ENCODE results near the gene POLA2.

The POLA2 gene

DNA sequence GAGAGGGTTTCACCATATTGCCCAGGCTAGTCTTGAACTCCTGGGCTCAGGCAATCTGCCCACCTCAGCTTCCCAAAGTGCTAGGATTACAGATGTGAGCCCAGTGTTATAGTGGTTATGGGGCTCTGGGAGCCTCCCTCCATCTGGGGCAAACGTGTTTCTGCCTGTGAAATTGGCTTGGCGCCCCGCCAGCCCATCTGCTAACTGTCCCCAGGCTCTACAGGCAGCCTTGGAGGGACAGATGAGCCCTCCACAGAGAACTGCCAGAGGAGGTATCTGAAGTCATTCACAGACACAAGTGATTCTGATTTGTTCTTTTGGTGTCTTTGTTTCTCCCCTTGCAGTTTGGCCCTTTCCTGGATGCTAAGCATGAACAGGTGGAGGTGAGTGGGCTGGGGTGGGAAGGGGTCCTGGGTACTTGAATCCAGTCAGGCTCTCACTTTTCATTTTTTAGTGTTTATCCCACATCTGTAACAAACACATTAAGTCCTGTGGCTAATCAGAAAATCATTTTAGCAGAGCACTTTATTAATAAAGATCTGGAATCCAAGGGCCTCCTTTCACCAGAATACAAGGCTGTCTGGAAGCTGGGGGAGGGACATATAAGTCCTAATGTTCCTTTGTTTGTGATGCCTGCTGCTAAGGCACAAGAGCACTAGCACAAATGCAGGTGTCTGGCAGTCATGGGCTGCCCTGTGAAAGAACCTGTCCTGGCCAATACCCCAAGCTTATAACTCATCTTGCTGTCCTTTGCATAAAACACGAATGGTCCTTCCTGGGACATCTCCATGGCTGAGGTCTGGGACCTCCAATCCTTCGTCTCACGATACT, 27.2 kb downstream of the POLA2 start:
- DNase-seq = no peak

DNA sequence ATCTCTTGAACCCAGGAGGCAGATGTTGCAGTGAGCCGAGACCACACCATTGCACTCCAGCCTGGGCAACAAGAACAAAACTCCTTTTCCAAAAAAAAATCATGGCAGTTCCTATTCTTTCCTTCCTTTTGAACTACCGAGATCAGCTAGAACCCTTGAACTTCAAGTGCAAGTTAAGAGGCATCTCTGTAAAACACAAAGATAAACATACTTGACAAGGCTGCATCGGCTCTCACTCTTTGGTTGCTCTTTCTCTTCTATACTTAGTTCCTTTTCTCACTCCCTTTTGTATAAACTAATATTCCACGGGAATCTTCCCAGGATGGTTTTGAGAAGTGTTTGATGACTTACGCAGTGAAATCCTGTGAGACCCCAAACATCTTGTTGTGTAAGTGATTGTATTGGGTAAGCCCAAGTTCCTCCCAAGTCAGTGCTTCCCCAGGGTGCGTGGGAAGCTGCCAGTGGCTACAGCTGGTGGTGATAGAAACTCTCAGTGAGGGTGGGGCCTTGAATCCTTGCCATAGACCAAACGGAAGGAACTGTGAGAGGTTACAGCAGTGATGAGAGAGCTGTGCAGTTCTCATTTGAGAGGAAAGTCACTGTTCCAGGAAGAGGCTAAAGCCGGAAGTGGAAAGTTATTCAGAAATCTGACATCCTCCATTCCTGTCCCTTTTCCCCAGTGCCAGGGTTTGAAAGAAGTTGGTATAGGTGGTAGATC, 28.8 kb downstream of the POLA2 start:
- no peak for DNase-seq

DNA sequence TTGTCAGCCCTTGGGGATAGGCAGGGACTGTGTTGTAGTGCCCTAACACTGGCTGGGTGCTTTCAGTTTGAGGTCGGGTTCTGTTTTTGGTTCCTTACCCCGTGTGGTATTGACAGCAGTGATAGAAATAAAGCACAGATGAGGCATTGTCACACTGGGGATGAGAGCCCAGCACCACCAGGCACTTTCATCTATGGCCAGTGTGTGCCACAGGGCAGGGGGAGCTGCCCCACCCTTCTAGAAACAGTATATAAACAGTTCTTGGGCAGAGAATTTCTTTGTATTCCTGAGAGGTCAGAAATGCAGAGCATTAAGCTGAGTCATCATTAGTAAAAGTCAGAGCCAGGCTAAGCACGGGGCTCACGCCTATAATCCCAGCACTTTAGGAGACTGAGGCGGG, 29.9 kb downstream of the POLA2 start:
- DNase-seq = no peak

DNA sequence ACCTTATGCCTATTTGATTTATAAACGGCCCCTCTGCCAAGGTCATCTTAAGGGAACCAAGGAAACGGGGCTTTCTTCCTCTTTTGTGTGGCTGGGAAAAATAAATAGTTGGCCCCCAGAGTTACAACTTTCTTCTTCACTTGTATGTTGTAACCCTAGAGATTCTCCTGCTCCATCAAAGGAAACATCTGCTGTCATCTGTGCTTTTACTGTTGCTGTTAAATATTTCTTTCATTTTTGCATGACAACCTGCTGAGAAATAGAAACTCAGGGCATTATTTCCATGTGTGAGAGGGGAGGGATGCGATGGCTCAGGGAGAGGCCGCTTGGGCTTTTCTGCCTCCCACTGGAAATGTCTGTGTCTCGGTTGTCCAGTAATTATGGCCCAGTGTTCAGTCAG, 31.1 kb downstream of the POLA2 start:
- DNase-seq = no peak

DNA sequence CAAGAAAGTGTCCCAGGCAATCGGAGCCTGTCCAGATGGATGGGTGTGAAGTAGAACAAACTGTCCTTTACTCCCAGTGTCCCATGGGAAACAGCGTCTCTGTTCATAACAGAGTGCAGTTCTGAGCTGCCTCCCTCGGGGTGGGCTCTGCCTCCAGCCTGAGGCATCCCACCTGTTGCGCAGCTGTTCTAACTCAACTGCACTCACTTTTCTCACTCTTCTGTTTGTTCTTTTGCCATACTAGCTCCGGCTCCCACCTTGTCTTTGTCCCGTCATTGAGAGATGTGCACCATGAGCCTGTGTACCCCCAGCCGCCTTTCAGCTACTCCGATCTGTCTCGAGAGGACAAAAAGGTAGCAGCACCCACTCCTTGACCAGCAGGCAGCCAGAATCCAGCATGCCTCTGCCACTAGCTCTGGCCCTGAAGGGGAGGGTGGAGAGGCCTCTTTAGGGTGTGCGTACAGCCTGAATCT, 32.2 kb downstream of the POLA2 start:
- no peak for DNase-seq

- DNase-seq = no peak
Observed at GRCh38 chr11:65295001-65295400, 33.2 kb downstream of the POLA2 start.

- DNase-seq = no peak
Observed at GRCh38 chr11:65295571-65296341, 34.0 kb downstream of the POLA2 start.

DNA sequence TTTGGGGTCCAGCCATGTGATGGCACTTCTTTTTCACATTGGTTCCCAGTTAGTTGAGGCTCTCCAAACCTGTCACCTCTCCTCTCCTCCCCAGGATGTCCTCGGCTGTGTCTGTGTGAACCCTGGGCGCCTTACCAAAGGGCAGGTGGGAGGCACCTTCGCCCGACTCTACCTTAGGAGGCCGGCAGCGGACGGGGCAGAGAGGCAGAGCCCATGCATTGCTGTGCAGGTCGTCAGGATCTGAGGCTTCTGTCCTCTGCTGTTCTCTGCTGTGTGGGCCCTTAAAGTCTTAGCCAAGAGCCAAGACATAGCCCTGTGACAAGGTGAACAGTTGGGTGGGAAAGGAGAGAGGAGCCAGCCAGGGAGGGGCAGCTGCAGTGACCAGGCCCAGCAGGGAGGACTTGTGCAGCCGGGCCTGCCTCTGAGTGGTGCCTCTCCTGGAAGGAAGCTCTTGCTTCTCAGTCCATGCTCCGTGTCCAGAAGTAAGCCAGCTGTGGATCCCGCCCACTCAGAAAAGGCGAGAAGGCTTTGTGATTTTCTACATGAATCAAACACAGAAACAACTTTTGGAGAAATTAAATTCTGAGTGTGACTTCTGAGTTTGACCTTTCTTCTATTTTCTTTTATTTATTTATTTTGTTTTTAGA, 35.4 kb downstream of the POLA2 start:
- DNase-seq = no peak

DNA sequence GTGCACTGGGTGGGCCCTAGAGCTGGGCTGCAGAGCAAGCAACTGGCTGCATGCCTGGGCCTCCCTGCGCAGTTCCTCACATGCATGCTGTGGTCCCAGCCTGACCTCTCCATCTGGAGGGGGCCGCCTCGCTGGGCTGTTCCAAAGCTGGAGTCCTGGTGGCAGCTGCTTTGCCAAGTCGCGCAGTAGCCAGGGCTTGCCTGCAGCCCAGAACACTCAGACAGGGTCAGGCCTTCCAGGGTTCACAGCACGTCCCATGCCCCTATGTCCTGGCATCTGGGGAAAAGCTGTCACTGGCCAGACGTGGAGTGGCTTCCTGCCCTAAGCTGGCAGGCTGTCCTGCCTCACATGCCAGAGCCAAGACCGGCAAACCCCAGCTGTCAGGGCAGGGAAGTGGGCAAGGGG, 36.4 kb downstream of the POLA2 start:
- DNase-seq = no peak

- DNase-seq = no peak
Observed at GRCh38 chr11:65298655-65299179, 37.0 kb downstream of the POLA2 start.

DNA sequence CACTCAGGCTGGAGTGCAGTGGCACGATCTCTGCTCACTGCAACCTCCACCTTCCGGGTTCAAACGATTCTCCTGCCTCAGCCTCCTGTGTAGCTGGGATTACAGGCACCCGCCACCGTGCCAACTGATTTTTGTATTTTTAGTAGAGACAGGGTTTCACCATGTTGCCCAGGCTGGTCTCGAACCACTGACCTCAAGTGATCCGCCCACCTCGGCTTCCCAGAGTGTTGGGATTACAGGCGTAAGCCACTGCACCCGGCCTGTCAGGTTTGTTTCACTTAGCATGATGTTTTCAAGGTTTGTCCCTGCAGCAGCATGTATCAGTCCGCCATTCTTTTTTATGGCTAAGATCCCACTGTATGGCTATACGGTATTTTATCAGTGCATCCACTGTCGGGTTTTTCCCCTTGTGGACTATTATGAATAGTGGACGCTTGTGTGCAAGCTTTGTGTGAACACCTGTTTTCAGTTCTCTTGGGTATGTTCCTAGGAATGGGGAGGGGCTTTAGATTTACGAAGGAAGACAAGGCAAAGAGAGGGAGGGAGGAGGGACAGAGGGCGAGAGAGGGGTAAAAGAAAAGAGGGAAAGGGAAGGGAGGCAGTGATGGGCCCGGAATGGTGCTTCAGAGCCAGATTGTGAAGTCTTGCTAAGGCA, 39.0 kb downstream of the POLA2 start:
- no peak for DNase-seq

GRCh38 chr11:65301491-65302329, 39.9 kb downstream of the POLA2 start:
- DNase-seq = no peak

- no peak for DNase-seq
Observed at GRCh38 chr11:65303555-65303954, 41.8 kb downstream of the POLA2 start.

GRCh38 chr11:65304110-65304509, 42.3 kb downstream of the POLA2 start:
- no peak for DNase-seq

GRCh38 chr11:65304613-65305012, 42.9 kb downstream of the POLA2 start:
- no peak for DNase-seq

GRCh38 chr11:65305501-65306268, 43.9 kb downstream of the POLA2 start:
- DNase-seq = no peak

DNA sequence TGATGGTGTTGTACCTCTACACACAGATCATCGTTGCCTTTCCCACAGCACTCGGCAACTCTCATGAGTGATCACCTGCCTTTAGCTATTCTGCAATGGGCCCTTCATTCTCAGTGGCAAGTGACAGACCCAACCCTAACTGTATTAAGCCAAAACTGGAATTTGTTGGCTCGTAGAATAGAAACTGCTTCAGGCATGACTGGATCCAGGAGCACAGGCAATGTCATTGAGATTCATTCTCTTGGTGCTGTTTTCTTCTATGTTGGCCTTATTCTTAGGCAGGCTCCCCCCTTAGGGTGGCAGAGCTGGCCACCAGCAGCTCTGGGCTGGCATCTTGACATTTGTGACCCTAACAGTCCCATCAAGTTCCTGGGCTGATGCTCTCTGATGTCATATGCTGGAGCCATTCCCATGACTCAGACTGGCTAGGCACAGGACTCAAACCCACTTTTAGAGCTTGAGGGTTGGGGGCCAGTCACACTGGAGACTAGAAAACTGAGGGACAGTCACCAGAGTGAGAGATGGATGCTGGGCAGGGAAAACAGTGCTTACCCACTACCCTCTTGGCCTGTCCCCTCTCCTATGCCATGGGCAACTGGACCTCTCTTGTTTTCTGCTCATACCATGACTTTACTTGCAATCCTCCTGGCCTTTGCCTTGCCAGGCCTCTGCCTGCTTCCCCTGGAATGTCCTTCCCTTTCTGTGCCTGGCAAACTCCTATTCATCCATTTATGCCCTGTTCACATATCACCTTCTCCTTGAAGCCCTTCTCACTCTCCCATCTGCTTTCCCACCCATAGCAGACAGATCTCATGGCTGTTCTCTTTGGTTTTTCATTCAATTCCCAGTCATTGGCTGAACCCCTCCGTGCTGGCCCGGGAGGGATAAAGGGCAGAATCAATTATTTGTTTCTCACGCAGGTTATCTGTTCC, 45.8 kb downstream of the POLA2 start:
- no peak for DNase-seq

- DNase-seq = no peak
Observed at GRCh38 chr11:65308281-65308891, 46.6 kb downstream of the POLA2 start.

DNA sequence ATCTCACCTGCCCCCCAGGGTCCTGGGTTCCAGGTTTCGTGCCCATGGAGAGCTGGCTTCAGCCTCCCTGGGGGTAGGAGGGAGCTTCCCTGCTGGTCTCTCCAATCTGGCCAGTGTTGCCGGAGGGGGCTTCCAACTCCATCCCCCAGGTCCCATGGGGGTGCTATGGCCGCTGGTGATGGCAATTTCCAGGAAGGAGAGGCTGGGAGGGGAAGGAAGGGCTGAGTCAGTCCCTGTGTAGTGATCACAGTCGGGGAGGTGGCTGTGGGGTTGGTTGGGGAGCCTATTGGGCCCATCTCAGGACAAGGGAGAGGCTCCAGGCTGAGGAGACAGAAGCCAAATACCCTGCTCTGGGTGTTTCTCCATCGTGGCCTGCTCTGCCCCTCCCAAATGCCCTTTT, 47.2 kb downstream of the POLA2 start:
- no peak for DNase-seq

All from activated CD4-positive, alpha-beta T cell treated with anti-CD3 and anti-CD28 coated beads for 1 hour (primary cell).